ENCODE data around the gene HMGCL.
"Not testable (repeated sequence)": the region's sequence is repeated elsewhere in the genome, so short reads cannot be mapped to it uniquely, and the experiment has no call there.

Gene HMGCL

DNA sequence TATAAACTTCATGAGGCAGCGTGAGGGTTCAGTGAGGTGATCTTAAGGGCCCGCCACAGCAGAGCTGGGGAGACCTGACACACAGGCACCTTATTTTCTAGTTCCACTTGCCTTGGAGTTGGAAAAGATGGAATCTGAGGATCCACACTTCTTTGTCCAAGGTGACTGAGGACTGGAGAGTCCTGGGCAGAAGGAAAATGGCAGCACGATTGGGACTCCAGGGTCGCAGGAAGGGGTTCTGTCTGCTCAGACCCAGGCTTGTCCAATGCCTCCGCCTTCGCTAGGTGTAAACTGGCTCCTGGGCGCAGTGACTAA is 26.0 kb downstream of the HMGCL start:
- peaks cover 6% of the 10 kb centered on the region for H3K4me1 Mint-ChIP-seq
- no peaks in the 10 kb centered on the region for H3K9me3 Mint-ChIP-seq
- H3K36me3 Mint-ChIP-seq: peaks cover 7% of the 10 kb centered on the region
- ATAC-seq (ENCODE audit: low read depth) (no peak), DNase-seq (ENCODE audit: low spot score in 2 of 2) (no peak)
- H3K27me3 Mint-ChIP-seq: no peaks in the 10 kb centered on the region
- no peak overlapping the region for H3K27ac Mint-ChIP-seq
- H3K4me3 Mint-ChIP-seq: peak overlapping the region; percentile 88

DNA sequence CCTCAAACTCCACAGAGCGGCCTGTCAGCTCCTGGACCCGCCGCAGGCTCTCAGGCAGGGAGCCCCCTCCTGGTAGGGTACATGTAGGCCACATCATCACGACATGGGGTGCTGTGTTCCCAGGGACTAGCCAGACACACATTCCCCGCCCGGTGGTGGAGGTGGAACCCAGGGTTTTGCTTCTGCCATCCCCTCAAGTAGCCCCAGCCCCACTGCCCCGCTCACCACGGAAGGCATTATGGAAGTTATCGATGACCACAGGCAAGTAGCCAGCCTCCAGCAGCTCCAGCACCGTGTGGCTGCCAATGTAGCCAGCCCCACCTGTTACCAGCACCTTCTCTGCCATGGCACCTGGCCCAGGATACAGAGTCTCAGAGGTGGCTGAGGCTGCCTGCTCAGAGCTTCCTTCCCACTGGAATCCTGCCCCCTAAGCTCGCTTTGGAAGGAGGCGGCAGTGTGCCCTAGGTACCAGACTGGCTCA is 26.5 kb downstream of the HMGCL start:
- Mint-ChIP-seq H3K27me3 (no peaks in the 10 kb centered on the region), H3K9me3 (no peaks in the 10 kb centered on the region), H3K4me3 (no peak overlapping the region), H3K36me3 (peaks cover 6% of the 10 kb centered on the region), H3K4me1 (peaks cover 6% of the 10 kb centered on the region), H3K27ac (no peak overlapping the region)
- DNase-seq (ENCODE audit: low spot score in 2 of 2) (peak in 1 of 2 donors; percentile 11), ATAC-seq (ENCODE audit: low read depth) (no peak)

DNA sequence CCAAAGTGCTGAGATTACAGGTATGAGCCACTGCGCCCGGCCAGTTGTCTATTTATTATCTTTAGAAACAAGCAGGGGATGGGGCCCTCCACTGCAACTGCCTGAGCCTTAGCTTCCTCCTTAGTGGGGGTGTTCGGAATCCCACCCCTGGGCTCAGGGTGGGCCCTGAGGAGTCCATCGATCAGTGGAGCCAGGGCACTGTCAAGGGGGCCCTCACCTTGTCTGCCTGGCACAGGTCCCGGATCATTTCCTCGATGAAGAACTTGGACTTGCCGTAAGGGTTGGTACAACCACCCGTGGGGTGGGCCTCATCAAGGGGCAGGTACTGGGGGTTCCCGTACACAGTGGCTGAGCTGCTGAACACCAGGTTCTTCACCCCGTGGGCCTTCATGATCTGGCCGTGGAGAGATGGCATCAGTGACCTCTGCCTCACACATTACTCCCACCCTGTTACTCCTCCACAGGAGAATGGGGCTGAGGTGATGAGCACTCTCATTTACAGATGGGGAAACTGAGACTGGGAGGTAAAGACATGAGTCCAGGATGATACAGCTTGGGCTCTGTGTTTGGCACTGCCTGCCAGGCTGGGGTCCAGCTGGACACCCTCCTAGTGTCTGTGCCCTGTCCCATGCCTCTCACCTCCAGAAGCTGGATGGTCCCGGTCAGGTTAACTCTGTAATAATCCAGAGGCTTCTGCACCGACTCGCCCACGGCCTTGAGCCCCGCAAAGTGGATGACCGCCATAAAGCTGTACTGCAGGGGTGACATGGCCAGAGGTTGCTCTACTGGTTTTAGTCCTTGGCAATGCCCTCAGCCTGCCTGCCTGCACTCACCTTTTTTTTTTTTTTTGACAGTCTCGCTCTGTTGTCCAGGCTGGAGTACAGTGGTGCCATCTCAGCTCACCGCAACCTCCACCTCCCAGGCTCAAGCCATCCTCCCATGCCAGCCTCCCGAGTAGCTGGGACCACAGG is 27.5 kb downstream of the HMGCL start:
- peaks cover 6% of the 10 kb centered on the region for H3K4me1 Mint-ChIP-seq
- H3K36me3 Mint-ChIP-seq: peaks cover 12% of the 10 kb centered on the region
- DNase-seq (ENCODE audit: low spot score in 2 of 2): no peak
- no peaks in the 10 kb centered on the region for H3K27me3 Mint-ChIP-seq
- ATAC-seq (ENCODE audit: low read depth): no peak
- no peak overlapping the region for H3K27ac Mint-ChIP-seq
- H3K4me3 Mint-ChIP-seq: no peak overlapping the region
- H3K9me3 Mint-ChIP-seq: no peaks in the 10 kb centered on the region

DNA sequence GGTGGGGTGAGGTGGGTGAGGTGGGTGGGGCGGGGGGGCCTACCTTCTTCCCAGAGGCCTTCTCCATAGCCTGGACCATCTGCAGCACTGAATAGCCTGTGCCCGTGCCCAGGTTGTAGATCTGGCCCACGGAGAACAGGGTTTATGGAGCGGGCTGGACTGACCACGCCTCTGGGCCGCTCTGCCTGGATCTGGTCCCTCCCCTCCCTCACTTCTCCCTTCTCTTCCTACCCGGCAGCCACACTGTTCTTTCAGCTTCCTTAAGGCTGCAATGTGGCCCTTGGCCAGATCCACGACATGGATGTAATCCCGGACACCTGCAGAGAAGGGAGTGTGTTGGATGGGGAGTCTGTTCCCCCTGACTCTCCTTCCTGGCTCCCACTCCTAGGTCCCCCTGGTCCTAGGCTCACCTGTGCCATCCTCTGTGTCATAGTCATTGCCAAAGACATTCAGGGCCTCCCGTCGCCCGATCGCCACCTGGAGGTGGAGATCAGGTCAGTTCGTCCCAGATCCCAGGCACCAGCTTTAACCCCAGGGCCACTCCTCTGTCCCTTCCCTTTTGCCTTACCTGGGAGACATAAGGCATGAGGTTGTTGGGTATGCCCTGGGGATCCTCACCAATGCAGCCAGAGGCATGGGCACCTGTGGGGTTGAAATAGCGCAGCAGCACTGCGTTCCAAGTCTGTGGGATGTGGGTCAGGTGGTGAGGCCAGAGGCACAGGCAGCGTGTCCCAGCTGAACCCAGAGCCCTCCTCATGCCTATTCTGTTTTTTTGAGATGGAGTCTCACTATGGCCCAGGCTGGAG is 28.6 kb downstream of the HMGCL start:
- DNase-seq (ENCODE audit: low spot score in 2 of 2) (no peak), ATAC-seq (ENCODE audit: low read depth) (no peak)
- H3K4me1 Mint-ChIP-seq: peaks cover 11% of the 10 kb centered on the region
- no peaks in the 10 kb centered on the region for H3K9me3 Mint-ChIP-seq
- H3K36me3 Mint-ChIP-seq: peaks cover 12% of the 10 kb centered on the region
- H3K27ac Mint-ChIP-seq: no peak overlapping the region
- H3K4me3 Mint-ChIP-seq: no peak overlapping the region
- H3K27me3 Mint-ChIP-seq: no peaks in the 10 kb centered on the region

DNA sequence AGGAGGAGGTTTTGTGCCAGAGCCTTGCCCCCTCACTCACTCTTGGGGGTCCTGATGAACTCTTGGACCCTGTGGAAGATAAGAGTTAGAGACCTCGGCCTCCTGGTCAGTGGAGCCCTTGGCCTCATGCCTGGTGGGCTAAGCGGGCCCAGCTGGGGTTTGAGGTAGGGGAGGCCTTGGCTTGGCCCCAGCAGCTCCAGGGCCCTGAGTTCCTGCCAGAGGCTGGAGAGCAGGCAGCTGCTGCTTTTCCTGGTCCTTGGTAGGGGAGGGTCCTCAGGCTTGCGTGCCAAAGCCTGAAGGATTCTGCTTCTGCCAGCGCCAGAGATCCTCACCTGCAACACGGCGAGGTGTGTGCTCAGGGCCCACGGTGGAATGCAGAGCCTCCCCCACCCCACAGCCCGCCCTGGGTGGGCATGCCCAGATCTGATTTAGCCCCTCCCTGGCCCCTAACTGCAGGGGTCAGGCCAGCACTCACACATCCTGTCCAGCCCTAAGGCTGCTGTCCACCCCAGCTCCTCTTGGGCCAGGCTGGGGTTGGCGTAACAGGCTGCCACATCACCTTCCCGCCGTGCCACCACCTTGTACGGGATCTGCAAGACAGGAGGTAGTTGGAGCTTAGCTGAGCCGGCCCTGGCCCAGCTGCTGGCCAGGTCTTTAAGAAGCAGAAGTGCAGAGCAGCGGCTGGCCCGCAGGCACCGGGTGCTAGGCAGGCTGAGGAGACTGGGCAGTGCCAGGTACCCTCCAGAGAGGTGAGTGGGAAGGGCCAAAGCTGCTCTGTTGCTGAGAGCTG is 29.4 kb downstream of the HMGCL start:
- DNase-seq (ENCODE audit: low spot score in 2 of 2): no peak
- no peak overlapping the region for H3K27ac Mint-ChIP-seq
- no peak overlapping the region for H3K4me3 Mint-ChIP-seq
- no peak for ATAC-seq (ENCODE audit: low read depth)
- H3K4me1 Mint-ChIP-seq: peaks cover 14% of the 10 kb centered on the region
- H3K9me3 Mint-ChIP-seq: no peaks in the 10 kb centered on the region
- peaks cover 12% of the 10 kb centered on the region for H3K36me3 Mint-ChIP-seq
- H3K27me3 Mint-ChIP-seq: no peaks in the 10 kb centered on the region

DNA sequence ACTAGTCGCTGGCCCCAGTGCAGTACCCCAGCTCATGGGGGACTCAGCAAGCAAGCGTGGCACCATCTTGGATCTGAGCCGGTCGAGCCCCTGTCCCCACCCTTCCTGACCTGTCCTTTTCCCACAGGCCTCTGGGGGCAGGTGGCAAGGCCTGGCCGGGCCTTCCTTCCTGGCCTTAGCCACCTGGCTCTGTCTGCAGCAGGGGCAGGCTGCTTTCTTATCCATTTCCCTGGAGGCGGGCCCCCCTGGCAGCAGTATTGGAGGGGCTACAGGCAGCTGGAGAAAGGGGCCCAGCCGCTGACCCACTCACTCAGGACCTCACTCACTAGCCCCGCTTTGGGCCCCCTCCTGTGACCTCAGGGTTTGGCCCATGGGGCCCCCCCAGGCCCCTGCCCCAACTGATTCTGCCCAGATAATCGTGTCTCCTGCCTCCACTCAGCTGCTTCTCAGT is 30.5 kb downstream of the HMGCL start:
- H3K27ac Mint-ChIP-seq; ATAC-seq (ENCODE audit: low read depth); H3K4me3 Mint-ChIP-seq; H3K27me3 Mint-ChIP-seq; H3K9me3 Mint-ChIP-seq; DNase-seq (ENCODE audit: low spot score in 2 of 2): not testable (repeated sequence)
- peaks cover 20% of the 10 kb centered on the region for H3K4me1 Mint-ChIP-seq
- H3K36me3 Mint-ChIP-seq: peaks cover 12% of the 10 kb centered on the region

DNA sequence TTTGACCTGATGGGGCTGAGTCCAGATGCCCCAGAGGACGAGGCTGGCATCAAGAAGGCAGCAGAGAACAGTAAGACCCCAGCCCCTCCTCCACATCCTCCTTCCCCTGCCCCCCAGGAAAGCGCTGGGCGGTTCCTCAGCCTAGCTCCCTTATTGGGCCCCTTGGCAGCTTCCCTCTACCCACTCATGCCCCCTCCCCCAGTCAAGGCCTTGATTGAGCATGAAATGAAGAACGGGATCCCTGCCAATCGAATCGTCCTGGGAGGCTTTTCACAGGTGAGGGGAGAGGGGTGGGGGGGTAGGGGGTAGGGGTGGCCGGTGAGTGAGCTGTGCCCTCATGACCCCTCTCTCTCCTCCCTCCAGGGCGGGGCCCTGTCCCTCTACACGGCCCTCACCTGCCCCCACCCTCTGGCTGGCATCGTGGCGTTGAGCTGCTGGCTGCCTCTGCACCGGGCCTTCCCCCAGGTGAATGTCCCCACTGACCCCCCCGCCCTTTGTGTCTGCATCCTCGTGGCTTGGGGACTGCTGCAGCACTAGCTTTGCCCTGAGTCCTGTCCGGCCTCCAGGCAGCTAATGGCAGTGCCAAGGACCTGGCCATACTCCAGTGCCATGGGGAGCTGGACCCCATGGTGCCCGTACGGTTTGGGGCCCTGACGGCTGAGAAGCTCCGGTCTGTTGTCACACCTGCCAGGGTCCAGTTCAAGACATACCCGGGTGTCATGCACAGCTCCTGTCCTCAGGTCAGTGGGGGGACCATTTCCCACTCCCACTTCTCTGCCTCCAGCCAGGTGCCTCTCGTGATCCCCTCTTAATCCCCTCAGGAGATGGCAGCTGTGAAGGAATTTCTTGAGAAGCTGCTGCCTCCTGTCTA is 31.1 kb downstream of the HMGCL start:
- DNase-seq (ENCODE audit: low spot score in 2 of 2) (no peak), ATAC-seq (ENCODE audit: low read depth) (no peak)
- no peaks in the 10 kb centered on the region for H3K9me3 Mint-ChIP-seq
- H3K4me3 Mint-ChIP-seq: no peak overlapping the region
- H3K27me3 Mint-ChIP-seq: no peaks in the 10 kb centered on the region
- H3K27ac Mint-ChIP-seq: no peak overlapping the region
- H3K4me1 Mint-ChIP-seq: peaks cover 19% of the 10 kb centered on the region
- H3K36me3 Mint-ChIP-seq: peaks cover 12% of the 10 kb centered on the region

DNA sequence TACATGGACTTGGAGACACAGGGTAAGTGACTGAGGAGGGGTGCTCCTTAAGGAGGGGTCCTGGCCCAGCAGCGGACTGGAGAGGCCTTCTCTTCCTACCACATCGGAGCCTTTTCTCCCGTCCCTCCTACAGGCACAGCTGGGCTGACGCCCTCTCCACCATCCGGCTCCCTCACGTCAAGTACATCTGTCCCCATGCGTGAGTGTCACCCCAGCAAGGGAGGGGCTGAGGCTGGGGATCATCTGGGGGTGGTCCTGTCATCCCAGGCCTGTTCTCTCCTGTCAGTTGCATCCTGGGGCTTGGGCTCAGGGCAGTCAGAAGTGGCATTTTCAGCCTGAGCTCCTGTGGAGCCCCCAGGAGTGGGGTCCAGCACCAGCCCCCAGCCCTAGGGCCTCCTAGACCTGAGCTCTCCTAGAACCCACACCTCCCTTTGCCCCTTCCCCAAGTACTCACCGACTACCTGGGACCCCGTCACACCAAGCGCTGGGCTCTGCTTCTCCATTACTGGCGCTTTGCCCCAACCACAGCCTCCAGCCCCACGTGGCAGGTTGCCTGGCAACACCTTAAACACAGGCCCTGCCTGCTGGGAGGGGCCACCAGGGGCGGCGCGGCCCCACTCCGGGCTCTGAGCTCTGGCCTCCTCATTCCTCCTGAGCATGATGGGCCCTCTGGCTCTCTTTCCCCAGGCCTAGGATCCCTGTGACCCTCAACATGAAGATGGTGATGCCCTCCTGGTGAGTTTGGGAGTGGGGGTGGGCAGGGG is 32.0 kb downstream of the HMGCL start:
- ATAC-seq (ENCODE audit: low read depth): peak; percentile 50
- H3K4me1 Mint-ChIP-seq: peaks cover 19% of the 10 kb centered on the region

DNA sequence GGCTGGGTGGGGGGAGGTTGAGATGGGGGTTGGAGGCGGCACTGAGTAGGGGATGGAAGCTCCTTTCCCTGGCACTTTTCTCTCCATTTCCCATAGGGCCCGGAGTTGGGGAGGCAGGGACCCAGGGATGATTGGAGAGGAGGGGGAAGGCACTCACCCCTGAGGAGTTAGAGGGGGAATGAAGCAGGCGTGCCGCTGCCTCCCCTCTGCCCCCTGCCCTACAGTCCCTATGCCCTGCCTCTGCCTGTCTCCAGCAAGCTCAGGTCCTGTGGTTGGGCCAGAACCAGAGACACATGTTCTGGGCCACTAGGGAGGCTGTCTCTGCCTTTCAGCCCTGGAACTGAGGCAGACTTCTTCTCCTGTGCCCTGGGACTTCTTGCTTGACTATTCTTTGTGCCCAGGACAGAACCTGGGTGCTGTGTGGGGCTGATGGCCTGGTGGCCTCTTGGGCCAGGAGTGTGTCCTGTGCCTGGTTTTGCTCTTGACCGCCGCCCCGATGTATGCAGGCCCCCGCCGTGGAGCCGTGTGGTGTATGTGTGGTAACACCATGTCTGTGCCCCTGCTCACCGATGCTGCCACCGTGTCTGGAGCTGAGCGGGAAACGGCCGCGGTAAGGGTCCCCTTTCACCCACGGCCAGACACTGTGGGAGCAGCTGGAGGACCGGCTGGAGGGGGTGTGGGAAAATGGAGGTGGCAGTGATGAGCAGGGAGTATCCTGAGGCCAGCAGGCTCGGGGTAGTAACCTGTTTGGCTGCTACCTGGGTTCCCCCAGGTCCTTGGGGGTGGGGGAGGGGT is 32.9 kb downstream of the HMGCL start:
- DNase-seq (ENCODE audit: low spot score in 2 of 2): peak in 1 of 2 donors; percentile 13
- peaks cover 19% of the 10 kb centered on the region for H3K4me1 Mint-ChIP-seq
- H3K27ac Mint-ChIP-seq: no peak overlapping the region
- peaks cover 18% of the 10 kb centered on the region for H3K36me3 Mint-ChIP-seq
- H3K9me3 Mint-ChIP-seq: no peaks in the 10 kb centered on the region
- H3K4me3 Mint-ChIP-seq: peak overlapping the region; percentile 97
- ATAC-seq (ENCODE audit: low read depth): peak; percentile 14
- H3K27me3 Mint-ChIP-seq: no peaks in the 10 kb centered on the region

More for the DNA sequence above, 32.0 kb downstream of the HMGCL start:
- Mint-ChIP-seq H3K27ac (peak overlapping the region; percentile 67), H3K4me3 (peak overlapping the region; percentile 11), H3K36me3 (peaks cover 14% of the 10 kb centered on the region), H3K27me3 (no peaks in the 10 kb centered on the region), H3K9me3 (no peaks in the 10 kb centered on the region)
- peak in 1 of 2 donors; percentile 19 for DNase-seq (ENCODE audit: low spot score in 2 of 2)

DNA sequence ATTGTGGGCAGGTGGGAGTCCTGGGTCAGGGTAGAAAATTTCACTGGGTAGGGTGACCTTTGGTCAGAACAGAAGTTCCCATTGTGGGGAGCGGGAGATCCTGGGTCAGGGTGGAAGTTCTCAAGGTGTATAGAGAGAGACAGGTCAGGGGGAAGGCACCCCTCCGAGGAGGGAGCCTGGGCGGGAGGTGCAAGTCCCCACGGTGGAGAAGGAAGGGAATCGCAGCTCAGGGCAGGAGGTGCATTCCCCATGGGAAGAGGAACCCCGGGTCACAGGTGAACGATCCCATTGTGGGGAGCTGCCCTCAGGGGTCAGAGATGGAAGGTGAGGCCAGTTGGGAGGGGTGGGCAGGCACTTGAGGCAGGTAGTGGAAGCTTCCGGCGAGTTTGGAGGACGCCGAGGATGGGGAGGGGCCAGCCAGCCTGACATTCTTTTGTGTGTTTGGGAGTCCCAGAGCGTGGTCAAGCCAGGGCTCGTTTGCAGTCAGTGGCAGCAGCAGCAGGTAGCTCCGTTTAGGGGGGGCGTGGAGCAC is 33.6 kb downstream of the HMGCL start:
- peak in 1 of 2 donors; percentile 27 for DNase-seq (ENCODE audit: low spot score in 2 of 2)
- no peaks in the 10 kb centered on the region for H3K9me3 Mint-ChIP-seq
- peaks cover 20% of the 10 kb centered on the region for H3K36me3 Mint-ChIP-seq
- peak overlapping the region; percentile 94 for H3K27ac Mint-ChIP-seq
- no peaks in the 10 kb centered on the region for H3K27me3 Mint-ChIP-seq
- H3K4me1 Mint-ChIP-seq: peaks cover 19% of the 10 kb centered on the region
- peak overlapping the region; percentile 97 for H3K4me3 Mint-ChIP-seq
- peak; percentile 21 for ATAC-seq (ENCODE audit: low read depth)

DNA sequence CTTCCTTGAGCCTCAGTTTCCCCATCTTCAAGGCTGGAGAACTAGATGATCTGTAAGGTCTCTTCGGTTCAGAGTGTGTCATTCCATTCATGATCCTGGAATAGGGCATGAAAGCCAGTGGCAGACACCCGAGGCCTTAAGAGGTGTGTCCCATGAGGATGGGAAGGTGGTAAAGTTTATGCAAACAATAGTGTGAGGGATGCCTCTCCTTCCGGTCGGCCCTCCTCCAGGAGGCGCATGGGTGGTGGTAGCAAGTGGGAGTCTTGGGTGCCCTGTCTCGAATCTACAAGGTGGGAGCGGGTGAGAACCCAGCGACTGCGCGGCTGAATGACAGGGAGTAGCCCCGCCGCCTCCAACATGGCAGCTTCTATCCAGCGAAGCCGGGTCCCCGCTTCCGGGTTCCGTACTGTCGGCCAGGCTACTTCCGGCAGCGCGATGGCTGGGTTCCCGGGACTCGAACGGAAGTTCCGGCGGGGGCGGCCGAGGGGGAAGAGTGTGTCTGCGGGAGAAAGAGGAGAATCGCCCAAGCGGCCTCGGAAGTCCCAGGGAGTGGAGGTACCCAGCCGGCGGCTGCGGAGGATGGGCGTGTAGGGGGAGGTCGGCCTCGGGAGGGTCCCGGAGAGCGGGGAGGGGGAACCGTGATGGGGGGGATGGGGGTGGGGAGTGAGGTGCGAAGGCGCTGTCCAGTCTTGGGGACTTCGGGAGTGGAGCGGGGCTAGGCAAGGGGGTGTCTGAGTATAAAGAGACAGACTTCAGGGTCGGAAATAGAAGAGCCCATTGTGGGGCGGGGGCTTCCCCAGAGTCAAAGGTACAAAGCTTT is 34.3 kb downstream of the HMGCL start, which contains the start of gene LYPLA2:
TSS of gene LYPLA2 (plus strand) at position 450 of the 820 bp plus-strand sequence. CDS start 1,538 bp downstream, outside the sequence.
- H3K27me3 Mint-ChIP-seq: no peaks in the 10 kb centered on the region
- ATAC-seq (ENCODE audit: low read depth) (peak; percentile 89), DNase-seq (ENCODE audit: low spot score in 2 of 2) (peak; percentile 69 to 71)
- peaks cover 23% of the 10 kb centered on the region for H3K36me3 Mint-ChIP-seq
- H3K9me3 Mint-ChIP-seq: no peaks in the 10 kb centered on the region
- H3K4me3 Mint-ChIP-seq: peak within 1 kb of the TSS; percentile 97
- peak within 1 kb of the TSS; percentile 94 for H3K27ac Mint-ChIP-seq
- peaks cover 19% of the 10 kb centered on the region for H3K4me1 Mint-ChIP-seq
